H1 (cell line): Measurements from ENCODE around the gene OPN3. TPM values are rescaled to one million over a fixed set of nuclear protein-coding genes. Genes with fewer than 3 reads are reported as not detected.

Experiments used
- ASH2L ChIP-seq: fragments of 200-600, 300-600 bp; sonication (generic); IDR thresholded peaks from one replicate; pipeline ENCODE4 v1.7.1; 2017; ENCODE audit warnings: low read length
- BCL11A ChIP-seq, 2 experiments: IDR thresholded peaks; one replicate each; pipeline ENCODE4 v1.6.1; 2011; ENCODE audit warnings: low read depth in 2 of 2, low read length in 2 of 2, mild to moderate bottlenecking in 2 of 2
- CBX8 ChIP-seq: fragments of 300-800, 300-1000 bp; sonication (generic); IDR thresholded peaks from 2 replicates; pipeline ENCODE4 v1.7.1; 2016; ENCODE audit warnings: low read depth, low read length, borderline replicate concordance
- CEBPB ChIP-seq: IDR thresholded peaks from 2 replicates; pipeline ENCODE4 v1.6.1; 2012; ENCODE audit warnings: low read depth, low read length
- CHD1 ChIP-seq: IDR thresholded peaks from 2 replicates; pipeline ENCODE4 v1.6.1; 2012; ENCODE audit warnings: low read depth, low read length, improper control_type of control experiment
- CHD7 ChIP-seq: fragments of 300-600 bp; sonication (generic); IDR thresholded peaks from 2 replicates; pipeline ENCODE4 v1.7.1; 2012; ENCODE audit warnings: low read length, moderate library complexity, mild to moderate bottlenecking, inconsistent platforms; ENCODE audit not compliant: insufficient replicate concordance
- JUND ChIP-seq: IDR thresholded peaks from 2 replicates; pipeline ENCODE4 v1.6.1; 2011; ENCODE audit warnings: mild to moderate bottlenecking, improper control_type of control experiment, low read length
- NRF1 ChIP-seq: IDR thresholded peaks from 2 replicates; pipeline ENCODE4 v1.6.1; 2011; ENCODE audit warnings: mild to moderate bottlenecking, low read depth, low read length, improper control_type of control experiment
- SIX5 ChIP-seq: IDR thresholded peaks from 2 replicates; pipeline ENCODE4 v1.6.1; 2011; ENCODE audit warnings: mild to moderate bottlenecking, low read depth, low read length
- SP1 ChIP-seq: IDR thresholded peaks from 2 replicates; pipeline ENCODE4 v1.6.1; 2011; ENCODE audit warnings: low read depth, low read length
- polyA plus RNA-seq, 7 experiments: library from polyadenylated mRNA; depleted of rRNA in 3 of 7; stranded (reverse) in 5 of 7; unstranded in 2 of 7; fragments of >200 nt in 5 of 7; fragments of 200-250 nt in 2 of 7; gene quantifications; 1 replicate in 5 of 7; 2 replicates in 1 of 7; 4 replicates in 1 of 7; pipeline versions ENCODE4 v1.2.1 to v1.2.3, GENCODE V29; 2011 to 2013; ENCODE audit warnings: missing spikeins in 2 of 7, mixed read lengths in 2 of 7
- total RNA-seq: library from RNA; stranded (reverse); fragmentation: NEBNext Ultra II Directional; extraction: Animal tissue kit (Norgen Biotek cat#: 25700); gene quantifications from 2 replicates; pipeline ENCODE4 v1.2.1, GENCODE V29; 2021
- TF ChIP-seq, protein P1 (sequence below): IDR thresholded peaks from 2 replicates; pipeline ENCODE4 v1.6.1; 2012; ENCODE audit warnings: inconsistent platforms

The OPN3 gene
- total and polyA plus RNA-seq, 2 of the 8 experiments (the other 6 are each of a cell fraction or from before 2014, with no cell fraction given) = 8.8 to 19.4 TPM

GRCh38 chr1:241579434-241579833 is 60.7 kb downstream of the OPN3 start (continued):
- TF ChIP-seq CHD7 (no peak), SP1 (no peak), SIX5 (no peak), ASH2L (no peak), CHD1 (no peak), NRF1 (no peak), JUND (no peak), BCL11A (IDR thresholded peaks at IDR 0.05; ENCODE audit: low read depth in 2 of 2, low read length in 2 of 2) (no peak), CBX8 (no peak), CEBPB (no peak)
- TF ChIP-seq, protein P1, sequence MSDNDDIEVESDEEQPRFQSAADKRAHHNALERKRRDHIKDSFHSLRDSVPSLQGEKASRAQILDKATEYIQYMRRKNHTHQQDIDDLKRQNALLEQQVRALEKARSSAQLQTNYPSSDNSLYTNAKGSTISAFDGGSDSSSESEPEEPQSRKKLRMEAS = no peak
